GM13977 (cell line): ENCODE results near the gene PPP6R1.

Source experiments
- DNase-seq: peaks from one replicate; pipeline ENCODE4 v3.0.0; 2012; ENCODE audit warnings: low spot score
- in situ Hi-C: fragments of 300-500 bp; cut with MboI; formaldehyde crosslinking; loops from one replicate; pipeline ENCODE4 v1.12.0; 2022; ENCODE audit warnings: low sequenced_read_pairs, low pct_unique_long_range_greater_than_20kb, mixed read lengths, inconsistent platforms; ENCODE audit not compliant: unreplicated experiment
- TF ChIP-seq, protein P1 (sequence below): IDR thresholded peaks from 2 replicates; pipeline ENCODE4 v1.5.1; 2012; ENCODE audit warnings: mild to moderate bottlenecking, control low read depth; ENCODE audit not compliant: insufficient read depth; ENCODE audit errors: extremely low read depth, missing control alignments

Gene PPP6R1

GRCh38 chr19:55297267-55297666 is 38.5 kb upstream of the PPP6R1 start:
- in situ Hi-C loops, result no loop called here
- TF ChIP-seq, protein P1, sequence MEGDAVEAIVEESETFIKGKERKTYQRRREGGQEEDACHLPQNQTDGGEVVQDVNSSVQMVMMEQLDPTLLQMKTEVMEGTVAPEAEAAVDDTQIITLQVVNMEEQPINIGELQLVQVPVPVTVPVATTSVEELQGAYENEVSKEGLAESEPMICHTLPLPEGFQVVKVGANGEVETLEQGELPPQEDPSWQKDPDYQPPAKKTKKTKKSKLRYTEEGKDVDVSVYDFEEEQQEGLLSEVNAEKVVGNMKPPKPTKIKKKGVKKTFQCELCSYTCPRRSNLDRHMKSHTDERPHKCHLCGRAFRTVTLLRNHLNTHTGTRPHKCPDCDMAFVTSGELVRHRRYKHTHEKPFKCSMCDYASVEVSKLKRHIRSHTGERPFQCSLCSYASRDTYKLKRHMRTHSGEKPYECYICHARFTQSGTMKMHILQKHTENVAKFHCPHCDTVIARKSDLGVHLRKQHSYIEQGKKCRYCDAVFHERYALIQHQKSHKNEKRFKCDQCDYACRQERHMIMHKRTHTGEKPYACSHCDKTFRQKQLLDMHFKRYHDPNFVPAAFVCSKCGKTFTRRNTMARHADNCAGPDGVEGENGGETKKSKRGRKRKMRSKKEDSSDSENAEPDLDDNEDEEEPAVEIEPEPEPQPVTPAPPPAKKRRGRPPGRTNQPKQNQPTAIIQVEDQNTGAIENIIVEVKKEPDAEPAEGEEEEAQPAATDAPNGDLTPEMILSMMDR, result no peak
- no peak for DNase-seq

DNA sequence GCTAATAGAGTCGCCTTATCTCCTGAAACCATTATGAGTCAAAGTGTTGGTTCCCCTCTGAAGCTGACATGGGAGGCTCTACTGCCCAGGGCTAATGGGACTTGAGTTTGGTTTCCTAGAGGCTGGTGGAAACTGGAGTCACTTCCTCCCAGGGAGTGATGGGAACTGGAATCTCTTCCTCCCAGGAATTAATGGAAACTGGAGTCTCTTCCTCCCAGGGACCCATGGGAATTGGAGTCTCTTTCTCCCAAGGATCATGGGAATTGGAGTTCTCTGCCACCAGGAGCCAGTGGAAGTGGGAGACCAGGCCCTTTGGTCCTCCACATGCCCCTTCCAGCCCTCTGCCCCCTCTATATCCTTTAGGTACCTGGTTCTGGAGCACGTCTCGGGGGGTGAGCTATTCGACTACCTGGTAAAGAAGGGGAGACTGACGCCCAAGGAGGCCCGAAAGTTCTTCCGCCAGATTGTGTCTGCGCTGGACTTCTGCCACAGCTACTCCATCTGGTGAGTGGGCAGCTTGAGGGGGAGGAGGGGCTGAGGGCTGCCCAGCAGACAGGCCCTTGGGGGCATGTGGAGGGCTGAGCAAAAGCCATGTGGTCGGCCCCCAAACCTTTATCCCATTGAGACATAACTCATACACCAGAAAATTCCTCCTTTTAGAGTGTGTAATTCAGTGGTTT is 30.4 kb upstream of the PPP6R1 start:
- no peak for DNase-seq
- in situ Hi-C loops, result no loop called here
- TF ChIP-seq, protein P1, result no peak

DNA sequence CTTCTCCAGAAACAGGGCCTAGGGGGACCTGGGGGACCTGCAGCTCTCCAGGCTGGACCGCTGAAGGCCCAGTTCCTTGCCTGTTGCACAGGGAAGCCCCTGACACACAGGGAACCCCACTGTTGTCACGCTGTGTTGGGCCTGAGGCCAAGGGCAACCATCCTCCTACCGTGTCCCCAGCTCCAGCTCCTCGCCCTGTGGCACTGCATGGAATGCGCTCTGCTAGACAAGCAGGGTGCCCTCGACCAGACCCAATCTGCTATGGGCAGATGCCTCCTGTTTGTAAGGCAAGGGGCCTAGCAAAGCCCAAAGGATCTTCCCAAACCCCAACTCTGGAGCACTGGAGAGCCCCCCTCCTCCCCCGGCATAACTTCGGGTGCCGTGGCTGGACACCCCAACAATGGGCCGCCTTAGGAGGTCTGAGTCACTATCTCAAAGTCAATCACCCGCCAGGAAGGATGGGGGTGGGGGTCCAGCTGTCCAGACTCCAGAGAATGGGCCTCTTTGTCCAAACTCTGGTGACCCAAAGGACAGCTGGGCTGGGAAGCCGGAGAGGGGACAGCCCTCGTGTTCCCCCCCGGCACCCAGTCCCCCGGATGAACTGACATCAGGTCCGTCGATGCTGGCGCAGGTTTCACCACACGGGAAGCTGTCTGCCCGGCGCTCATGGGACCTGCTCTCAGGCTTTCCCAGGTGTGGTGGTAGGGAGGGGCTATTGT is 28.7 kb upstream of the PPP6R1 start:
- no peak for DNase-seq
- TF ChIP-seq, protein P1, result no peak
- in situ Hi-C loops, result no loop called here

- in situ Hi-C loops, result no loop called here
- DNase-seq, result no peak
- TF ChIP-seq, protein P1, result no peak
These were observed 26.5 kb upstream of the PPP6R1 start for GRCh38 chr19:55285229-55285890.

DNA sequence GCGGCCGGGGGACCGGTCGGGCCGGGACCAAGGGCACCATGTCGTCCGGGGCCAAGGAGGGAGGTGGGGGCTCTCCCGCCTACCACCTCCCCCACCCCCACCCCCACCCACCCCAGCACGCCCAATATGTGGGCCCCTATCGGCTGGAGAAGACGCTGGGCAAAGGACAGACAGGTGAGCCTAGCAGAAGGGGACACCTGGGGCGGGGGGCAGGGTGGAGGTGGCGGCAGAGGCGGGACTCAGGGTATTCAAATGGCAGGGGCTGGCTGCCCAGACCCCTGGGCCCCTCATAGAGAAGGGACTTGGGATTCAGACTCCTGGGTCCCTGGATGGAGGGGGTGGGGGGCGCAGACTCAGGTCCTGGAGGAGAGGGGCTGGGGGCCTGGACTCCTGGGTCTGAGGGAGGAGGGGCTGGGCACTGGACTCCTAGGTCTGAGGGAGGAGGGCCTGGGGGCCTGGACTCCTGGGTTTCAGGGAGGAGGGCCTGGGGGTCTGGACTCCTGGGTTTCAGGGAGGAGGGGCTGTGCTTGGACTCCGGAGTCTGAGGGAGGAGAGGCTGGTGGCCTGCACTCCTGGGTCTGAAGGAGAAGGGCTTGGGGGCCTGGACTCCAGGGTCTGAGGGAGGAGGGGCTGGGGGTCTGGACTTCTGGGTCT is 25.7 kb upstream of the PPP6R1 start:
- TF ChIP-seq, protein P1, result no peak
- in situ Hi-C loops, result no loop called here
- no peak for DNase-seq
